Muscle of leg (tissue), 9 donors: ENCODE results near the gene AQP1. TPM values are rescaled to one million over a fixed set of nuclear protein-coding genes. Genes with fewer than 3 reads are reported as not detected.

Experiments
- polyA plus RNA-seq, 8 donors: library from polyadenylated mRNA; unstranded; fragments of 120-200 nt; gene quantifications; one replicate each; pipeline versions ENCODE4 v1.2.1 to v1.2.3, GENCODE V29; 2013; ENCODE audit warnings: inconsistent platforms in 1 of 8, low replicate concordance in 1 of 8; ENCODE audit not compliant: insufficient read length in 8 of 8, insufficient read depth in 1 of 8
- total RNA-seq: library from RNA; stranded (reverse); fragments of 120-200 nt; gene quantifications from one replicate; pipeline ENCODE4 v1.2.4, GENCODE V29; 2013

AQP1 gene
- total and polyA plus RNA-seq, 9 donors: 76.5 to 109 (median 87.6) TPM

Other genes with a start within 250 kb of the AQP1 start
- 0.40 TPM for gene CRHR2, start 229.4 kb upstream of the AQP1 start, total RNA-seq
- gene CRHR2, start 229.4 kb upstream of the AQP1 start, polyA plus RNA-seq: 1 to 10 TPM in 7 of 8 donors, under 1 TPM in 1; 0.80 to 3.5 (median 1.9) TPM
- gene INMT, start 159.7 kb upstream of the AQP1 start, total RNA-seq: 15.7 TPM
- gene INMT, start 159.7 kb upstream of the AQP1 start, polyA plus RNA-seq: 10 to 100 TPM in 4 of 8 donors, 1 to 10 TPM in 4; 6.4 to 18.3 (median 10.3) TPM
- gene MINDY4, start 140.4 kb upstream of the AQP1 start, total RNA-seq: 6.6 TPM
- gene MINDY4, start 140.4 kb upstream of the AQP1 start, polyA plus RNA-seq: 1 to 10 TPM; 4.0 to 6.2 (median 5.5) TPM
- 1.3 TPM for gene GHRHR, start 52.1 kb downstream of the AQP1 start, total RNA-seq
- 1 to 10 TPM in 2 of 8 donors, under 1 TPM in 6; 0.35 to 1.5 (median 0.87) TPM for gene GHRHR, start 52.1 kb downstream of the AQP1 start, polyA plus RNA-seq
- 5.8 TPM for gene ADCYAP1R1, start 140.5 kb downstream of the AQP1 start, total RNA-seq
- 10 to 100 TPM in 1 of 8 donors, 1 to 10 TPM in 7; 5.5 to 10.8 (median 8.4) TPM for gene ADCYAP1R1, start 140.5 kb downstream of the AQP1 start, polyA plus RNA-seq